ENCODE data around the gene KCNA10.

GRCh38 chr1:110511436-110511835, 7.5 kb downstream of the KCNA10 start:
- TF ChIP-seq CTCF (conservative IDR thresholded peaks at IDR 0.05; ENCODE audit: low read length), result no peak
- no peak for TF ChIP-seq EZH2phosphoT487 (IDR thresholded peaks at IDR 0.05; ENCODE audit: borderline replicate concordance, low read depth, low read length)
